ENCODE results near the gene VASH1.

VASH1 gene

DNA sequence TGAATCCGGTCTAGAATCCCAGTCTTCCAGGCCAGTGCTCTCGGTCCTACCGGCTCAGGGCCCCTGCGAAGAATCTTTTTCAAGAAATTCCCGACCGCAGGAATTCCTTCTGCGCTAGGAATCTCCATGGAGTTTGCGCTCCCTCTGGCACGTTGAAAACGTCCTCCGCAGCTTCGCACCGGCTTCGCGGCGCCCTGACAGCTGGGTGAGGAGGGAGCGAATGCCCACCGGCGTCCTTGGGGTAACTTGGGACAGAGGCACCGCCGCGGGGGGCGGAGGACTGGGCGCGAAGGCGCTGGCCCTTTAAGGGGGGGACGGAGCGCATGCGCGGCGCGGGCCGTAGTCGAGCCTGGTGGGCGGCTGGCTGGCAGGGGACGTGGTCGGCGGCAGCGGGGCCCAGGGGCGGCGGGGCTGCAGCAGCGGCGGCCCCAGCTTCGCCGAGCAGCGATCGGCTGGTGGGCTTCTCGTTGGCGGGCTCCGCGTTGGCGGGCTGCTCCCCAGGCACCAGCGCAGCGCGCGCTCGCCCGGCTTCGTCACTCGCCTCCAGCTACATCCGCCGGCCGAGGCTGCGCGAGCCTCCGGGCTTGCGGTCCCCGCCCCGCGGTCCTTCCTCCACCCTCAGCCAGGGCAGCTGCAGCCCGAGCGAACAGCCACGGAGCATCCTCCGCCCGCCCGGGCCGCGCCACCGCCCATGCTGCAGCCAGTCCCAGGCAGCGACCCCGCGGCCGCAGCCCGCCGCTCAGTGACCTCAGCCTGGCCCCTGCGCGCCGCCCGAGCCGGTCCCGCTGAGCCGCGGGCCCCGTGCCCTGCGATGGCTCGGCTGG is at the start of gene VASH1:
VASH1 (plus strand) TSS at position 333 of the 824 bp plus-strand sequence. CDS start 1,354 bp downstream, outside the sequence.
- TF ChIP-seq, protein P1, sequence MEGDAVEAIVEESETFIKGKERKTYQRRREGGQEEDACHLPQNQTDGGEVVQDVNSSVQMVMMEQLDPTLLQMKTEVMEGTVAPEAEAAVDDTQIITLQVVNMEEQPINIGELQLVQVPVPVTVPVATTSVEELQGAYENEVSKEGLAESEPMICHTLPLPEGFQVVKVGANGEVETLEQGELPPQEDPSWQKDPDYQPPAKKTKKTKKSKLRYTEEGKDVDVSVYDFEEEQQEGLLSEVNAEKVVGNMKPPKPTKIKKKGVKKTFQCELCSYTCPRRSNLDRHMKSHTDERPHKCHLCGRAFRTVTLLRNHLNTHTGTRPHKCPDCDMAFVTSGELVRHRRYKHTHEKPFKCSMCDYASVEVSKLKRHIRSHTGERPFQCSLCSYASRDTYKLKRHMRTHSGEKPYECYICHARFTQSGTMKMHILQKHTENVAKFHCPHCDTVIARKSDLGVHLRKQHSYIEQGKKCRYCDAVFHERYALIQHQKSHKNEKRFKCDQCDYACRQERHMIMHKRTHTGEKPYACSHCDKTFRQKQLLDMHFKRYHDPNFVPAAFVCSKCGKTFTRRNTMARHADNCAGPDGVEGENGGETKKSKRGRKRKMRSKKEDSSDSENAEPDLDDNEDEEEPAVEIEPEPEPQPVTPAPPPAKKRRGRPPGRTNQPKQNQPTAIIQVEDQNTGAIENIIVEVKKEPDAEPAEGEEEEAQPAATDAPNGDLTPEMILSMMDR (IDR thresholded peaks at IDR 0.05; ENCODE audit: unreplicated experiment in 3 of 3), result no peak
- Mint-ChIP-seq H3K4me3 (peak within 1 kb of the TSS; percentile 95 to 99 (median 97)), H3K36me3 (ENCODE audit: low read depth) (peaks cover 3% of the 10 kb centered on the region), H3K9me3 (no peaks in the 10 kb centered on the region), H3K27me3 (ENCODE audit: low read depth) (peaks cover 3% of the 10 kb centered on the region), H3K4me1 (peaks cover 53% of the 10 kb centered on the region), H3K27ac (peak within 1 kb of the TSS; percentile 86 to 97 (median 90))

DNA sequence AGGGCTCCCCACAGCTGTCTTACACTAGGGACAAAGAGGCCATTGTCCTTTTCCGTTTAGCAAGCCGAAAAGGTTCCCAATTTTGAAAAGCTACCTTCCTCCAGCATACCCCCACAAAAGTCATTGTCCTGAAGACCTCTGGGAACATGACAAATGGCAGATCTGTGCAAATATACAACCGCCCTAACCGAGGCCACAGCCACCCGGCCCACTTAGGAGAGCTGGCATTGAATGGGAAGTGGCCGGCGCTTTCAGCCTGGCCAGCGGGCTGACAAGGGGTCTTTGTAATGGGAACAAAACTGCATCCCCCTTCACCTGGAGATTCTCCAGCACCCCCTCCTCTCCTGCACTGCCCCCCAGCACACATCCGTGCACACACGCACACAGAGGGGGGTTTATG is 48.1 kb upstream of the VASH1 start:
- peaks cover 33% of the 10 kb centered on the region for H3K4me1 Mint-ChIP-seq
- TF ChIP-seq, protein P1 (IDR thresholded peaks at IDR 0.05; ENCODE audit: unreplicated experiment in 3 of 3), result no peak

DNA sequence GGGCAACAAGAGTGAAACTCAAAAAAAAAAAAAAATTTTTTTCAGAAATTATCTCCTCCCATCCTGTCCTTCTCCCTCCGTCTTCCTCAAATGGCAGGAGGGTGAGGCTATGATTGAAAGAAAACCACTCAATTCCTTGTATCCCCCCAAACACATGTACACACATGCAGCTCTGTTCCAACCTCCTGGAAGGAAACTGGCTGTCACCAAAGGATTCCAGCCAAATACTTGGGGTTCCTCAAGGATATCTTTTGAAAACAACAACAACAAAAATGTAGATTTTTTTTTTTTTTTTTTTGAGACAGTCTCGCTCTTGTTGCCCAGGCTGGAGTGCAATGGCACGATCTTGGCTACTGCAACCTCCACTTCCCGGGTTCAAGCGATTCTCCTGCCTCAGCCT is 46.8 kb upstream of the VASH1 start:
- H3K9me3 Mint-ChIP-seq, result peaks cover 3% of the 10 kb centered on the region
- H3K27ac Mint-ChIP-seq, result no peak overlapping the region
- peaks cover 3% of the 10 kb centered on the region for H3K27me3 Mint-ChIP-seq (ENCODE audit: low read depth)
- TF ChIP-seq, protein P1 (IDR thresholded peaks at IDR 0.05; ENCODE audit: unreplicated experiment in 3 of 3), result no peak
- peaks cover 3% of the 10 kb centered on the region for H3K36me3 Mint-ChIP-seq (ENCODE audit: low read depth)
- no peak overlapping the region for H3K4me3 Mint-ChIP-seq
- H3K4me1 Mint-ChIP-seq, result peaks cover 42% of the 10 kb centered on the region

More for the DNA sequence above, 48.1 kb upstream of the VASH1 start:
- H3K9me3 Mint-ChIP-seq, result peaks cover 3% of the 10 kb centered on the region
- H3K4me3 Mint-ChIP-seq, result no peak overlapping the region
- H3K27ac Mint-ChIP-seq, result no peak overlapping the region
- peaks cover 3% of the 10 kb centered on the region for H3K36me3 Mint-ChIP-seq (ENCODE audit: low read depth)
- H3K27me3 Mint-ChIP-seq (ENCODE audit: low read depth), result peaks cover 3% of the 10 kb centered on the region

DNA sequence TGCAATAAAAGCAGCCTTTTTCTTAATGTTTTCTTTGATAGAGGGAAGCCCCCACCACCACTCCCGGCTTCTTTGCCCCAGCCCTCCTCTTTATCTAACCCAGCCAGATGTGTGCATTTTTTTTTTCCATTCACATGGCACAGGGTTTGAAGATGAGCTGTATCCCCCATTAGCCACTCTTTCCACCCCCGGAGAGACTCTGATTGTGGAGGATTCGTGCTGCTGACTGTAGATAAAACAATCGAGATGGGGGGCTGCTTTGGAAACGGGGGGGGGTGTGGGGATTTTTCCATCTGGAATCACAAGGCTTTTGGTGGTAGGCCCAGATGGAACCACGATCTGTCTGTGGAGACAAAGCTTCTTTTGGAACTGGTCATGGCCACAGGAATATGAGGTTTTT is 46.2 kb upstream of the VASH1 start:
- H3K9me3 Mint-ChIP-seq, result peaks cover 3% of the 10 kb centered on the region
- no peak overlapping the region for H3K4me3 Mint-ChIP-seq
- H3K36me3 Mint-ChIP-seq (ENCODE audit: low read depth), result peaks cover 3% of the 10 kb centered on the region
- TF ChIP-seq, protein P1 (IDR thresholded peaks at IDR 0.05; ENCODE audit: unreplicated experiment in 3 of 3), result no peak
- H3K27me3 Mint-ChIP-seq (ENCODE audit: low read depth), result peaks cover 3% of the 10 kb centered on the region
- H3K27ac Mint-ChIP-seq, result peak overlapping the region; percentile 71 to 81 (median 79)
- peaks cover 44% of the 10 kb centered on the region for H3K4me1 Mint-ChIP-seq

DNA sequence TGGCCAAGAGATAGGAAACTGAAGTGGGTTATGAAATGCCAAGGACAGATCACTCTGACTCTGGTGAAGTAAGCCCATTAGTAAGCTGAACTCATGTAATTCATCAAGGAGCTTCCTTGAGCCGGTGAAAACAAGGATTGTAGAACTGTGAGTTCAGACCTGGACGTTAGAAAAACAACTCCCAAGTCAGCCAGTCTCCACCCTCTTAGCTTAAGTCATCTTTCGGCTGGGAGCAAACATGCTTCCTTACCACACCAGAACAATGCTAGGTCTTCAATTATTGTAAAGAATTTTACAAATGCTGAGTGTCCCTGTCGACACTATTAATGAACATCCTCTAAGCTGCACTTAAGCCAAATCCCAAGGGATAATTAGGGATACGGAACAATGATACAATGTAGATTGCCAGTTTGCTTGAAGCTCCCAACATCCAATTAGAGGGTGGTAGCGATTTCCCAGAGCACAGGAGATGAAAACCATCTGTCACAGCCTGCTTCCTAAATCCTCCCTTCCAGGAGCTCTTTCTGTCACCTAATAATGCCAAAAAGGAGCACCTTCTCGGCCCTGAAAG is 45.7 kb upstream of the VASH1 start:
- Mint-ChIP-seq H3K9me3 (peaks cover 3% of the 10 kb centered on the region), H3K27ac (peak overlapping the region; percentile 71 to 81 (median 79)), H3K36me3 (ENCODE audit: low read depth) (peaks cover 3% of the 10 kb centered on the region), H3K4me1 (peaks cover 44% of the 10 kb centered on the region), H3K27me3 (ENCODE audit: low read depth) (peaks cover 3% of the 10 kb centered on the region), H3K4me3 (no peak overlapping the region)
- TF ChIP-seq, protein P1 (IDR thresholded peaks at IDR 0.05; ENCODE audit: unreplicated experiment in 3 of 3), result no peak
